Measurements from ENCODE around the gene BEND6. TPM values are rescaled to one million over a fixed set of nuclear protein-coding genes. Genes with fewer than 3 reads are reported as not detected.

Gene BEND6
- total RNA-seq, 3 donors from 2014 or later (not counting 1 experiment from before 2014, with no cell fraction given) = not detected

DNA sequence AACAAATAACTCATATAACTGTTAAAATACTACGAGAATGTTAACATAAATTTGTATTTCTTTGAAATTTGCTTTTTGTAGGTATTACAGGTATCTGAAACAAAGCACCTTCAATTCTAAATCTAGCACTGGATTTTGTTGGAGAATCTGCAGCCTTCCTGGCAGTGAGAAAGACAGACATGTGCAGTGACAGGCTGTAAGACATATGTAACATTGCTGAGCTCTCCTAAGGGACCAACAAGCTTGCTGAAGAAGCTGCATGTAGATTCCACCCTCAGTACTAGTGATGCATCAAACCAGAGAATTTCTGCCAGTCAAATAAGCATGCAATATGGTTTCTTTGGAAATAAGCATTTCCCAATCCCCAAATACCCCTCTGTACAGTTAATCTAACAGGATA lies 71.1 kb downstream of the BEND6 start:
- no peaks in the 10 kb centered on the region for H3K36me3 ChIP-seq (ENCODE audit: control insufficient read depth, insufficient read depth, low read length)
- no peak for TF ChIP-seq CTCF (IDR thresholded peaks at IDR 0.05)
- Mint-ChIP-seq H3K27ac (no peak overlapping the region), H3K9me3 (peaks cover 4 to 10% of the 10 kb centered on the region in 2 donors), H3K27me3 (ENCODE audit: low read depth in 2 of 2) (peaks cover 9 to 32% of the 10 kb centered on the region in 2 donors), H3K4me3 (no peak overlapping the region), H3K36me3 (peaks cover 16% of the 10 kb centered on the region), H3K4me1 (no peaks in the 10 kb centered on the region)
- no CpG with 5 or more reads among the region's 1 CpG for WGBS (ENCODE audit: insufficient coverage)
- DNase-seq (no peak), ATAC-seq (no peak)
- H3K9me3 ChIP-seq (ENCODE audit: control insufficient read depth, insufficient read depth, low read length) = peaks cover 3% of the 10 kb centered on the region
- no peaks in the 10 kb centered on the region for H3K4me1 ChIP-seq (ENCODE audit: control insufficient read depth, insufficient read depth, low read length)
- intact Hi-C loops (cut with micrococcal nuclease) = no loop called here
- no peaks in the 10 kb centered on the region for H3K27me3 ChIP-seq (ENCODE audit: control insufficient read depth, insufficient read depth, low read length)
- H3K4me3 ChIP-seq (ENCODE audit: low read length) = no peak overlapping the region
- H3K27ac ChIP-seq (ENCODE audit: low read length) = no peak overlapping the region

DNA sequence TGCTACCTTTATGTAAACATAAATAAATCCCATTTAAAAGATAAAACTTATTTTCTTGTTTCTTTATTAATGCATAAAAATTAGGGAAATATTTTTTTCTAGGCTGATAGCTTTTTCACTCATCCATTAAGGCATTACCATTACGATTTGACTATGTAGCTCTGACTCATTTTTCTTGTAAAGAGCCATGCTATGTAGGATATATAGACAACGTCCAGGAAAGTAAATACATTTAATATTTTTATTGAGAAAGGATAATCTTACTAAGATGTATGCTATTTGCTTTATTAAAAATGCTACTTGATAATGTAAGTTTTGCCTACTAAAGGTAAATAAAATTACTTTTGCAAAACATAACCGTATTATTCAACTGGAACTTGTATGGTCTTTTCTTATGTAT lies 72.4 kb downstream of the BEND6 start:
- no peak overlapping the region for H3K27ac ChIP-seq (ENCODE audit: low read length)
- no peak overlapping the region for H3K4me3 ChIP-seq (ENCODE audit: low read length)
- H3K36me3 ChIP-seq (ENCODE audit: control insufficient read depth, insufficient read depth, low read length) = no peaks in the 10 kb centered on the region
- H3K4me3 Mint-ChIP-seq = no peak overlapping the region
- H3K27ac Mint-ChIP-seq = no peak overlapping the region
- H3K36me3 Mint-ChIP-seq = peaks cover 16% of the 10 kb centered on the region
- WGBS (ENCODE audit: insufficient coverage) = no CpG with 5 or more reads among the region's 3 CpGs
- peaks cover 9 to 43% of the 10 kb centered on the region in 2 donors for H3K27me3 Mint-ChIP-seq (ENCODE audit: low read depth in 2 of 2)
- H3K9me3 Mint-ChIP-seq = peaks cover 4 to 10% of the 10 kb centered on the region in 2 donors
- no peaks in the 10 kb centered on the region for H3K4me1 ChIP-seq (ENCODE audit: control insufficient read depth, insufficient read depth, low read length)
- no peaks in the 10 kb centered on the region for H3K4me1 Mint-ChIP-seq
- intact Hi-C loops (cut with micrococcal nuclease) = no loop called here
- no peak for TF ChIP-seq CTCF (IDR thresholded peaks at IDR 0.05)
- H3K9me3 ChIP-seq (ENCODE audit: control insufficient read depth, insufficient read depth, low read length) = peaks cover 3% of the 10 kb centered on the region
- ATAC-seq (no peak), DNase-seq (no peak)
- H3K27me3 ChIP-seq (ENCODE audit: control insufficient read depth, insufficient read depth, low read length) = no peaks in the 10 kb centered on the region

- Mint-ChIP-seq H3K27ac (no peak overlapping the region), H3K4me3 (no peak overlapping the region), H3K27me3 (ENCODE audit: low read depth in 2 of 2) (peaks cover 12 to 54% of the 10 kb centered on the region in 2 donors), H3K4me1 (no peaks in the 10 kb centered on the region), H3K9me3 (peaks cover 4 to 6% of the 10 kb centered on the region in 2 donors), H3K36me3 (peaks cover 13% of the 10 kb centered on the region)
- Histone ChIP-seq H3K27ac (ENCODE audit: low read length) (no peak overlapping the region), H3K36me3 (ENCODE audit: control insufficient read depth, insufficient read depth, low read length) (no peaks in the 10 kb centered on the region), H3K9me3 (ENCODE audit: control insufficient read depth, insufficient read depth, low read length) (peaks cover 3% of the 10 kb centered on the region), H3K4me1 (ENCODE audit: control insufficient read depth, insufficient read depth, low read length) (no peaks in the 10 kb centered on the region), H3K27me3 (ENCODE audit: control insufficient read depth, insufficient read depth, low read length) (no peaks in the 10 kb centered on the region), H3K4me3 (ENCODE audit: low read length) (no peak overlapping the region)
- TF ChIP-seq CTCF (IDR thresholded peaks at IDR 0.05) = no peak
- DNase-seq (no peak), ATAC-seq (no peak)
- intact Hi-C loops (cut with micrococcal nuclease) = no loop called here
- WGBS (ENCODE audit: insufficient coverage) = 98% methylated on average over 9 of the region's 9 CpGs
Observed at GRCh38 chr6:57029213-57029612, 74.3 kb downstream of the BEND6 start.

DNA sequence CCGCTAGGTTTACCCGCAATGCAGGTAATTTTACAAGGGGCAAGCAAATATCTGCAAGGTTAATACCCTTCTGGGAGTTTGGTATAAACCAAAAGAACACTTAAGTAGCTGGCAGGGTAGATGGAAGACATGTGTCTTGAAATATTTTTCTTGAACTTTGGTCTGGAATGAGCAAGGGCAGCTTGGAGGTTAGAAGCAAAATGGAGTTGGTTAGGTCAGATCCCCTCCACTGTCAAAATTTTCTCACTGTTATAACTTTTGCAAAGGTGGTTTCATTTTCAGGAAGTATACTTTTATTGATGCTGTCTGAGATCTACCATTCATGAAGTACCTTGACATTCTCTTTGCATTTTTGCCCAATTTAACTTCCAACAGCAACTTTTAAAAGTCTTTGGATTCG lies 78.3 kb downstream of the BEND6 start:
- Histone ChIP-seq H3K27me3 (ENCODE audit: control insufficient read depth, insufficient read depth, low read length) (no peaks in the 10 kb centered on the region), H3K4me1 (ENCODE audit: control insufficient read depth, insufficient read depth, low read length) (no peaks in the 10 kb centered on the region), H3K27ac (ENCODE audit: low read length) (no peak overlapping the region), H3K9me3 (ENCODE audit: control insufficient read depth, insufficient read depth, low read length) (no peaks in the 10 kb centered on the region), H3K36me3 (ENCODE audit: control insufficient read depth, insufficient read depth, low read length) (no peaks in the 10 kb centered on the region), H3K4me3 (ENCODE audit: low read length) (no peak overlapping the region)
- no peak for ATAC-seq
- WGBS (ENCODE audit: insufficient coverage) = 100% methylated on average over 3 of the region's 3 CpGs
- H3K27me3 Mint-ChIP-seq (ENCODE audit: low read depth in 2 of 2) = peaks cover 18 to 58% of the 10 kb centered on the region in 2 donors
- H3K4me3 Mint-ChIP-seq = no peak overlapping the region
- H3K27ac Mint-ChIP-seq = no peak overlapping the region
- TF ChIP-seq CTCF (IDR thresholded peaks at IDR 0.05) = no peak
- DNase-seq = no peak
- H3K36me3 Mint-ChIP-seq = no peaks in the 10 kb centered on the region
- intact Hi-C loops (cut with micrococcal nuclease) = no loop called here
- no peaks in the 10 kb centered on the region for H3K4me1 Mint-ChIP-seq
- H3K9me3 Mint-ChIP-seq = no peaks in the 10 kb centered on the region

All from natural killer cell (primary cell).